Activated CD4-positive, alpha-beta T cell treated with anti-CD3 and anti-CD28 coated beads, Interleukin-2, amount 50 U/mL, for 16 hours (primary cell): ENCODE data around the gene MBNL1.
A peak's percentile ranks its signal among the peaks of the same experiment; 100 is the strongest.

ENCODE experiments used
- DNase-seq: peaks from one replicate; pipeline ENCODE4 v3.0.0-alpha.2; 2020

The MBNL1 gene

DNA sequence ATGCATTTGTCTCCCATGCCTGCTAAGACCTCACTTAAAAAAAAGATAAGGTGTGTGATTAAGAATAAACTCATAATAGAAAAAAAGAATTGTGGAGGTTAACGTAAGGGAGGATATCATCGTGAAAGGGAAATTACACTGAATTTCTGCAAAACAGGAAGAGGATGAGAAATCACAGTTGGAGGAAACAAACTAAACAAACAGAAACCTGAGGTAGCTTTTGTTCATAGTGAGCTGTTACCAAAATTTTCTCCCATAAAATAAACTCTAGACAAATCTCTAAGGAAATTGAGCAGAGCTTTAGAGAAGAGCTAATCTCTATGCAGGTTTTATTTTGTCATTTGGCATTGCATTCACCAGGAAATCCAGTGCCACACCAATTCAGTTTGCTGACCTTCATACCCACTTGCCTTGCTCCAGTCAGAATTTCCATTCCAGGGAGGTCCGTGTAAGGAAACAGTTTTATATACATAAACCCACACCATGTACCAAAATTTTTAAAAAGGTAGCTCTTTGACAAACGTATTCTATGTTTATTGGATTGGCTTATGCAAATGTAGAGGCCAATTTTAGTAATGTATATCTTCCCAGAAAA lies 231.2 kb downstream of the MBNL1 start:
- peak; percentile 4 for DNase-seq

DNA sequence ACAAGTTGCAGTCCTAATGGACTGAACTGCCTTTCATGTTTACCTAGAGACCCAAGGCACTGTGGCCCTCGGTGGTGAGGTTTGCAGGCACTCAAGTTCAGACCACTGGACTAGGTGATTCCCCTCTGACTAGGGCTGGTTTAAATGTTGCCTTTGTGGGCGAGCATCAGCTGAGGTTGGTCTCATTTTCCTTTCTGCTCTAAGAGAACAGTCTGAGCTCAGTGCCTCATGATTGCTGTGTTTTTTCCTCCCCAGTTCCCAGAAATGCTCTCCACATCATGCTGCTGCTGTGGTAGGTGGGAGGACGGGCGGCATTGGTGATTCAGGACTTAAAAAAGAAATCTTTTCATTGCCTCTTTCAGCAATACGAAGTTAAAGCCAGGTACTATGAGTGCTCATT lies 237.2 kb downstream of the MBNL1 start:
- DNase-seq, result peak; percentile 60

DNA sequence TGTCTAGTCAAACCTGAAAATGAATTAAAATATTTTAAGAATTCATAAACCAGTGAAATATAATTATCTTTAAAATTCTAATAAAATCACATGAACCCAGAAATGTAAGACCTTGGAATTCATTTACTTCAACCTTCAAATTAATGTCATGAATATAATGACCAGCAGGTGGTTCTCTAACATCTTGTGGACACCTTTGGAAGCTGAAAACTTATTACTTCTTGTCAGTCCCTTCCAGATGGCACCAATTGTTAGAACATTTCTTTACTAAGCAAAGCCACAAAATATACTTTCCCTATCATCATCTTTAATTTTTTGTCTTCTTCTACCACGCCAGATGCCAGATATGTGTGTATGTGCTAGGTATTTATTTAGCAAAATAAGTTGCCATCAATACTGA lies 240.0 kb downstream of the MBNL1 start:
- DNase-seq, result no peak

DNA sequence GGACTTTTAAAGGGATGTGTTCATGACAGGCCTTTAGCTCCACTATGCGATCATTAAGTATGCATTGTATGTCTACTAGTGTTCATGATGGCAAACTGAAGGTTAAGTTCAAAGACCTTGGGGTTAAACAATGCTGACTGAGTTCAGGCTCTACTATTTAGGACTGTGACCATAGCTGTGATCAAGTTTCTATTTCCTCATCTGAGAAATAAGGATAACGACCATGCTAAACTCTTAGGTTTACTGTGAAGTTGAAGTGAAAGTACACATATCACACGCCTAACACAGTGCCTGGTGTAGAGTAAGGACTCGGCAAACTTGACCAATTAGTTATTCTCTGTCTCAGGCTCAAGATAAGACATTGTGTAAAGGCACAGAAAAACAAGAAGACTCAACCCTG lies 243.2 kb downstream of the MBNL1 start:
- no peak for DNase-seq

DNA sequence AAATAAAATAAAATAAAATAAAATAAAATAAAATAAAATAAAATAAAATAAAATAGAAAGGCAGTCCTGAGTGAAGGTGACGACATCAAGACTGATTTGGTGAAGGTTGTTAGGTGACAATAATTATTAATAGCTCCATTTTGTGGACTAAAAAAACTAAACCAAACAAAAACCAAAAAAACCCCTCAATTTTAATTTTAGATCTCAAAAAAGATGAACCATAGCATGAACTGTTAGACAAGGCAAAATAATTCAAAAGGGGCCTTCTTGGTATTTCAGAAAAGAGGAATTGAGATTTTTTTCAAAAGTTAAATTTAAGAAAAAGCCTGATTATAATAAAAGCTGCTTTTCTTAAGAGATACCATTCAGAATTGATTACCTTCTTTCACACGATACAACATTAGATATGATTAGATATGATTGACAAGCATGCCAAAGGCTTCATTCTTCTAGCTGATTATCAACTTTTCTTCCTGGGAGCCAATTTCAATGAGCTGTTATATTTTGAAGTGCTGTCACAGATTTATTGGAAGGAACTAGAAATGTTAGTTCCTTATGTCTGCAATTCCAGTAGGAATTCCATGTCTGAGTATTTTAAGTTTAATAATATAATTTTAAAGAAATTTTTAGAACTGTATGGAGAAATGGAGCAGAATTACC lies 244.7 kb downstream of the MBNL1 start:
- no peak for DNase-seq
